GM18909 (cell line): Measurements from ENCODE around the gene GRAPL.
"Not testable (repeated sequence)": the region's sequence is repeated elsewhere in the genome, so short reads cannot be mapped to it uniquely, and the experiment has no call there.

Experiments
- ATAC-seq: cut with Tn5 transposase; IDR thresholded peaks from one replicate; pipeline ENCODE4 v1.9.1; 2021; ENCODE audit warnings: mild to moderate bottlenecking; ENCODE audit not compliant: unreplicated experiment, poor library complexity

GRAPL gene

DNA sequence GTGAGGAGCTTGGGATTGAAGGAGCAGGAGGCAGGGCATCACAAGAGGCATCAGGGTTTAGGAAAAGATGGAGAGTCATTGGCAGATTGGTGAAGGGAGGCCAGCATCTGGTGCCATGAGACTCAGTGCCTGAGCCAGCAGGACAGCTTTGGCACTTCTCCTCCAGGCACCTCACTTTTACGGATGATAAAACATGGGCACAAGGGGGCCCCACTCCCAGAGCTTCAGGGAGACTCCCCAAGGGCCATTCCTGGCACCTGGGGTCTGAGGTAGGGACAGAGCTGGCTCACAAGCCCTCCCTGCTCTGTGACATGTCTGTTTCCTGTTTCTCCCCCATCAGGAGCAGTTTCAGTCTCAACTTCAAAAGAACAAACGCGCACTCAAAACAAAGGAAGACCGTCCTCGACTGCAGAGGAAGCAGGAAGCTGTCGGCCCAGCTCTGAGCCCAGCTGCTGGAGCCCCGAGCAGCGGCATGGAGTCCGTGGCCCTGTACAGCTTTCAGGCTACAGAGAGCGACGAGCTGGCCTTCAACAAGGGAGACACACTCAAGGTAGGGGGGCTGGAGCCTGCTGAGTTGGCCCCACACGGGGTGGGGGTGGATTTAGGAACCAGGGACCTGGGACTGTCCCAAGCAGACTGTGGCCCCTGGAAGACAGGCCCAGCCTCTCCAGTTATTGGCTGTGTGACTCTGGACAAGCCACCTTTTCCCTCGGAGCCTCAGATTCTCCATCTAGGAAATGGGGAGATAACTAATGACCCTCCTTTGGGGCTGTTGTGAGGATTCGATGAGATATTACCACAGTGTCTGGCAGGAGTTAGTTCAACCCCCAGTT, at the start of gene GRAPL:
TSS of gene GRAPL (plus strand) at position 442 of the 833 bp plus-strand sequence. CDS start at position 473, 31 bp downstream.
- ATAC-seq = not testable (repeated sequence)

DNA sequence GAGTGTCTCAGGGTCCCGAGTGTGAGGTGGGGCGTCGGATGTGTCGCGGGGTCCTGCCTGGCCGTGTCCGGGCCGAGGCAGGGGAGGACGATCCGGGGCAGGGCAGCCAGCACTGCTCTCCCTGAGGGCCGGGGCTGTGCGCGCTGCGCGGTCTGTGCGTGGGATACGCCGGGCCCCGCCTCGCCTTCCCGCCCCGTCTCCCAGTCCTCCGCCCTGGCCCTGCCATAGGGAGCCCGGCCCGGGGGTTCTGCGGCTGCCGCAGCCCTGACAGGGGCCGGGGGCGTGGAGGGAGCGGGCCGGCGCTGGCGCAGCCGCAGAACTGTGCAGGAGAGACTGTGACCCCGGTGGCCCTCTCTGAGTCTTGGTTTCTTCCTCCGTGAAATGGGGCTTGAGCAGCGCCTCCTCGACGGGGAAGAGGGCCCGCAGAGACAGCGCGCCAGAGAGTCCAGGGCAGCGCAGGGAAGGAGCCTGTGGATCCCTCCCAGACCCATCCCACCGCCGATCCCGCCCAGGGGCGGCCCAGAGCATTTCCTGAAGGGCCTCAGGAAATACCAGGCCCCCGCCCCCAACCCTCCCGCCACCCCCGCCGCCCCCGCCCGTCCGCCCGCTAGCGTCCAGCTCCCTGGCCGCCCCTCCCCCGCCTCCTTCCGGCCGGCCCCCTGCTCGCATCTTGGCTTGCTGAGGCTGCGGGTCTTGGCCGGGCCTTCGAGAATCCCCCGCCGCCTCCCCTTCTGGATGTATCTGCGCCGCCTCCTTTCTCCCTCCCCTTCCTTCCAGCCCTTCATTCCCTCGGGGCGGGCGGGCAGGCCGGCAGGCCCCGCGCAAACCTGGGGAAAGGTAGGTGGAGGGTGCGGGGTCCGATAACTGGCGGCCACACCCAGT, 38.3 kb upstream of the GRAPL start:
- ATAC-seq = not testable (repeated sequence)

DNA sequence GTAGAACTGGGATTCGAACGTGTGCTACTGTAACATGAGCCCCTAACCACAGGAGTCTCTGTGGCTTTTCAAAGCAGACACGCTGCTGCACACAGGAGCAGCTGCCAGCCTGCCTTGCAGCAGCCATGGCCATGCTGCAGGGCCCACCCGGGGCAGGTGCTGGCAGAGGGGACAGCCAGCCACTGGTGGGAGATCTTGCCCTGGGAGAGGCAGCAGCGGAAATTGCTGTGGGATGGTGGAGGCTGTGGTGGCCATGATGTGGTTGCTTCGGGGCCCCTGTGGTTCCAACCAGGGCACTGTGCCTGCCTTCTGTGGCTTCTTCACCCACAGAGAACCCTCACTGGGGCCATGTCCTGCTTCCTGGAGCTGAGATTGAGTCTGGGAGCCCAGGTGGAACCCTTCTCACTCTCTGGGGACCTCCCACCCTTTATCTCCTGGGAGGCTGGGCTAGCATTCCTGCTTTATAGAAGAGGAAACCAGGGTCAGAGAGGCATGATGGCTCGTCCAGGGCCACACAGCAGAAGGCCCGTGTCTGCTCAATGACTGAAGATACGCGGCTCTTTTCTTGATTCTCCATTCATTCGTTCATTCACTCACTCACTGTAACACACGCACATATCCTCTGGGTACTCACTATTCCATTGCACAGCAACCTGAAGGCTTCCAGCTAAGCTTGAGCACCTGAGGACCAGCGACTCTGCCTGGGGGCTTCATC, 37.2 kb upstream of the GRAPL start:
- not testable (repeated sequence) for ATAC-seq

DNA sequence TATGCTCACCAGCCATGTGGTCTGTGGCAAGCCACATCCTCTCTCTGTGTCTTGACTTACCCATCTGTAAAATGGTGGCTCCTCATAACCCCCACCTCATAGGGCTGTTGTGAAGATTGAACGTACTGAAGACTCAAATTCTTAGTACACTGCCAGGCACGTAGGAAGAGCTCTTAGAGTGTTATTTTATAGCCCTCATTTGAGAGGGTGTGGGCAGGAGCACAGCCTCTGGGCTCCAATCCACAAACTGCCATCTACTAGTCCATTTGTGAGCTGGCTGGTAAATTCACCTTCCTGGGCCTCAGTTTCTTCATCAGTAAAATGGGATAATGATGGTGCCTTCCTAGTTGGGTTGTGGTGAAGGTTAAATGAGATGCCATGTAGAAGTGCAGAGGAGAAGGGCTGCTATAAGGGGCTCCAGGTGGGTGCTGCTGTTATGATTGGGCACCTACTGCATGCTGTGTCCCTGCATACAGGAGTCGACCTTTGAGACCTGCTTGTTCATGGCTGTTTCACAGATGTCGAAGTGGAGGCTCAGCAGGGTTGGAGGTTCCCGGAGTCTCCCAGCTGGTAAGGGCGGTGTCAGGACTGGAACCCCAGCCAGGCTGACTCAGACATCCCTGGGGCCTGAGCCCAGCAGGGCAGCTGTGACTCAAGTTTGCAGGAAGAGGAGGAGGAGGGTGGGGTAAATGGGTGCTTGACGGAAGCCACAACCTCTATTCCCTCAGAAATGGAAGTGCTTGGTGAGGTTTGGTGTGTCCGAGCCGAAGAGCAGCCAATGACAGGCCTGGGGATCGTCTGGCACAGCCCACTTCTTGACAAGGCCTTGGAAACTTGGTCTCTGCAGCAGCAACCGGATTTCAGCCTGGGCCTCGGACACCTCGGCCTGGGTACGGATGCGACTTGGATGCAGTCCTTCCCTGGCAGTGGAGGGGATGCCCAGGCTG, 34.4 kb upstream of the GRAPL start:
- ATAC-seq = not testable (repeated sequence)

DNA sequence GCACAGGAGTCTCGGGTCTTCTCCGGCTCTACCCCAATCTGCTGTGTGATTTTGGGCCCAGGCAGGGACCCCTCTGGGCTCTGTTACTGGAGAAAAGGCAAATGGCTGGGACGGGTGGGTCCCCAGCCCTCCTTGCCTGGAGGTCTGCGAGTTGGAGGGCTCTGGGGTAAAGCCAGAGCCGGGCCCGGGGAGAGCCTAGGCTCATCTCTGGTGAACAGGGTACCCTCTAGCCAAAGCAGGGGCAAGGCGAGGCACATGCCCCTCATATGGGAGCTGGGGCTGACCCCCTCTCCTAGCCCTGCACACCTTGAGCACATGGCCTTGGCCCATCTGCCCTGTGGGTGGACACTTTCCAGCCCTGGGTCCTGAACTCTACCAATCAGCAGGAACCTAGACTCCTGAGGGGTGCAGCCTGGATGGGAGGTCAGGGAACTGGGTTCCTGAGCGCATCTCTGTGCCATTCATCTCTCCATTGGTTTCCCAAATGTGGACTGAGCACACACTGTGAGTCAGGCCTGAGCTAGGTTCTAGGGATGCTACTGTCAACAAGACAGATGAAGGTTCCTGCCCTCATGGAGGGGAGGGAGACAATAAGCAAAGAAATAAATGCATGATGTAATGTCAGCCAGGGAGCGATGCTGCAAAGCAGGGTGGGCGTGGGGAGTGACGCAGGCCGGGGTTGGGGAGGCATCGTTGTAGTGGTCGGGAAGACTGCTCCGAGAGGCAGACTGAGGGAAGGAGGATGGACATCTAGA, 33.5 kb upstream of the GRAPL start:
- ATAC-seq = not testable (repeated sequence)

DNA sequence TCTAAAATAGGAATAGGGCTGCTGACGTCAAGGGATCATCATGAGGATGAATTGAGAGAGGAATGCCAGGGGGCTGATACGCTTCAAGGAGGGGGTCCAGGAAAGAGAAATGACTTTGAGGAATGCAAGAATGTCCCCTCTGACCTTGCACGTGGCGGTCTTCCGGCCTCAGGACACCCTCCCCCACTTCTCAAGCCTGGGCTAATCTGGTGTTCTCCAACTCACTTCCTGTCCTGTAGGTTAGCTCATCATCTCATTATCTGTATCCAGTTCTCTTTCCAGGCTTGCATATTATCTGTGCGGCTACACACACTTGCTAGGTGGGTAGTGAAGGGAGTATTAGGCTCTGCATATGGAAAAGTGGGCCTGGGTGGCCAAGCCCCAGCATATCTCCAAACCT, 18.9 kb upstream of the GRAPL start:
- ATAC-seq = not testable (repeated sequence)

DNA sequence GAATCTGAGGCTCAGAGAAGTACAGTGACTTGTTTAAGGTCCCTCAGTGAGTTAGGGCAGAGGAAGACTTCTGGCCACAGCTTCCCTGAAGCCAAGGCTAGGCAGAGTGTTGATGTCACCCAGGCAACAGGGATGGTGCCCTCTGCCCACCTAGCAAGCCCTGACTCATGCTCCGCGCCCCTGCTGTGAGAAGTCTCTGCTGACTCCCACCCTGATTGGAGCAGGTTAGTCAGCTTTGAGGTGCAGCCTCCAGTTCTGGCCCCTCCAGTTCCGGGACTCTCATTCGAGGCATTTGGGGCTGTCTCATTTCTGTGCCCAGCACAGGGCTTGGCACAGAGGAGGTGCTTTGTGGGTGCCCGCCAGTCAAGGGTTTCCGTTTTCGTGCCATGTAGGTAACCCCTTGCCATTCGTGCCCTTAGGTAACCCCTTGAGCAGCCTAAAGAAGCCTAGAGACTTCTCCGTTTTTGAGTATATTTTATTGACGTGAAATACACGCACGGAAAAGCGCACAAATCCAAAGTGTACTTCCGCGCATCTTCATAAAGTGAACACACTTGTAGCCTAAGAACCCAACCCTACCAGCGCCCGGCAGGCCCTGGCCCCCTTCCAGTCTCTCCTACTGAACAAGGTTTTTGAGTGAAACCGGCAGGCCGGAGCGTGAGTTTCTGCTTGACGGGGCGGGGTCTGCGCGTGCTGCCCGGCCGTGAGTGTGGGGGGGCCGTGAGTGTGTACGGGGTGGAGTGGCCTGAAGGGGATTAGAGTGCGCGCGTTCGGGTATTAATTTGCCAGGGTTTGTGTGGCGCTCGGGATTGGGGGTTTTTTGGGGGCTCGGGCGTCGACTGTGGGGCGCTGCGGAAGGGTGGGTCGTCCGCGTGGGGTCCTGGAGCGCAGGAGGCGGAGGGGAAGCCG, 16.9 kb upstream of the GRAPL start:
- peak; percentile 27 for ATAC-seq

DNA sequence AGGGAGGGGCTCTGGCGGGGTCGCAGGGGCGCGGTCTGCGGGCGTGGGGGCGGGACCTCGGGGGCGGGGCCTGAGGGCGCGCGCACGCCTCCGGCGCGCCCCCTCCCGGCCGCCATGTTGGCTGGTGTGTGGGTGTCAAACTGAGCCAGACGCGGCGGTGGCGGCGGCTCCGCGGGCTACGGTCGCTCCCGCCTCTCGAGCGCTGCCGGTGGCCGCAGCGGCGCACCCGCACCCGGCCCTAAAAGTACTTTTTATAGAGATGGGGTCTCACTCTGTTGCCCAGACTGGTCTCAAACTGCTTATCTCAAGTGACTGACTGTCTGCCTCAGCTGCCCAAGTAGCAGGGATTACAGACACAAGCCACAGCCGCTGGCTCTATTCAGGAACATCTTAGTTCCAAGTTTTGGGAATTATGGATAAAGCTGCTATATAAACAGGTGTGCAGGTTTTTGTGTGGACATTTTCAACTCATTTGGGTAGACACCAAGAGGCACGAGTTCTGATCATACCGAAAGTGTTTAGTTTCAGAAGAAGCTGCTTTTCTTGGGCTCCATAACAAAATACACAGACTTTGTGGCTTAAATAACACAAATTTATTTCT, 16.2 kb upstream of the GRAPL start:
- peak; percentile 76 for ATAC-seq

DNA sequence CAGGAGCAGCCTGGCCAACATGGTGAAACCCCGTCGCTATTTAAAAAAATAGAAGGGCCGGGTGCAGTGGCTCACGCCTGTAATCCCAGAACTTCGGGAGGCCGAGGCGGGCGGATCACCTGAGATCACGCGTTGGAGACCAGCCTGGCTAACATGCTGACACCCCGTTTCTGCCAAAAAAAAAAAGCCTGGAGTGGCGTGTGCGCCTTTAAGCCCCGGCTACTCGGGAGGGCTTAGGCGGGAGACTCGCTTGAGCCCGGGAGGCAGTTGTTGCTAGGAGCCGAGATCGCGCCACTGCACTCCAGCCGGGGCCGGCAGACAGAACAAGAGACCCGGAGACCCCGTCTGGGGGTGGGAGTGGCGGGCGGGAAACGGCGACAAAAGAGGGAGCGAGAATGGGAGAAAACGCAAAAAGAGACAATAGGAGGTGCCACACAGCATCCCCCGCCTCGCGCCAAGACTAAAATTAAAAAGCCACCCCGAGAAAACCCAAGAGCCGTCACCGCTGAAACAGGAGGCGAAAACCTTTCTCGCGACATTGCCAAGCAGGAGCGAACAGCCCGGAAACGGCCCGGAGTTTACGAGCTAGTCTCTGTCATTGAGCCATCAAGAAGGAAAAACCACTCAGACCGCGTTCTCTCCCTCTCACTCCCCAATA, 15.5 kb upstream of the GRAPL start:
- peak; percentile 37 for ATAC-seq

DNA sequence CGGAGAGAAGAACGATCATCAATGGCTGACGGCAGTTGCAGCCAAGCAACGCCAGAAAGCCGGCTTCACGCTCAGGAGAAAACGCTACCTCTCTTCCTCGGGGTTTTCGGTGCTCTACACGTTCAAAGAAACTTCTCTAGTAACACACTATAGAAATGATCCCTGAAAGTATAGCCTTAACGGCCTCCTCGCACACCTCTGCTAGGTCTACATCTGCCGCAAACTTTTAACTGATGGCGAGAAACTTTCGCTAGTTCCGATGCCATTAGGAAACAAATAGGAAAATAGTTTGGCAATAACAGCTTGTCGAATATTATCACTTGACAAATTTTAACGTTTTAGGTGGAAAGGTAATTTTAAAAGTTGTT, 14.9 kb upstream of the GRAPL start:
- not testable (repeated sequence) for ATAC-seq

DNA sequence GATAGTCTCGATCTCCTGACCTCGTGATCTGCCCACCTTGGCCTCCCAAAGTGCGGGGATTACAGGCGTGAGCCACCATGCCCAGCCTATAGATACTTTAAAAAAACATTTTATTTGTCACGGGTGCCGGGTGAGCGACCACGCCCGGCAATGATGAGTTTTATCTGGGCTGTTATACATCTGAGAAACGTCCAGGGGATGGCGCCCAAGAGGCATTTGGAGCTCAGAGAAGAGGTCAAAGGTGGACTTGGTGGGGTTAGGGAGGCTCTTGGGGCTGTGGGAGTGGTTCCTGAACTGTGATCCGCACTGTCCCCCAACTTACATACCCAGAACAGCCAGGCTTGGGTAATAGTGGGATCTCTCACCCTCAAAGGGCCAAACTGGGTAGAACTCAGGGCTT, 8.7 kb upstream of the GRAPL start:
- ATAC-seq = peak; percentile 50

DNA sequence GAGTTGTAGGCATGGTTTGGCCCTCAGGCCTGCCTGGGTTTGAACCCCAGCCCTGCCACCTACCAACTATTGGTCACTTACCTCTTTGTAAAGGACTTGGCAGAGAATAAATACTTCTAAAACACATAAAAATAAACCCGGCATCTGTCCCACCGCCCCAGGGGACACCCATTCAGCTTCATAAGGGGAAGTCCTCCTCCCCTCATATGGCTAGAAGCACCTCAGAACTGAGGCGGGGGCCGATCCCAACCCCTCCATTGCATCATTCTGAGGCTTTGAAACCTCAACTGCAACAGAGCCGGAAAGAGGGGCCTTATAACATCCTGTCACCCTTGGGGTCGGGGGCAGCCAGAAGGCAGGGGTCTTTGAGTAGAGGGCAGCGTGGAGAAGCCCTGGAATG, 2.1 kb upstream of the GRAPL start:
- not testable (repeated sequence) for ATAC-seq

DNA sequence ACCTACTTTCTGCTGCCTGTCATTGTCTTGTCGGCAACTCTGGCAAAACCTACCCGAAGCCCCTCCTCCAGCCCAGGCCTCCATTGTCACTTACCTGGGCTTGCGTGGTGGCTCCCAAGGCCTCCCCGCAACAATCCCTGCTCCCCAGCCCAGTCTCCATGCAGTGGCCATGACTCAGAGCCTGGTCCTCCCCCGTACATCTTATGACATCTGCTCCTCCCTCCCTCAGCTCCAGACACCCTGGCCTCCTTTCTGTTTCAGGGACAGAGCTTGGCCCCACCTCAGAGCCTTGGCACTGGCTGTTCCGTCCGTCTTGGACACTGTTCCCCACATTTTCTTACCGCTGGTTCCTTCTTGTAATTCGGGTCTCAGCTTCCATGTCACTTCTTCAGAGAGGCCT, 2.1 kb downstream of the GRAPL start:
- ATAC-seq = not testable (repeated sequence)

DNA sequence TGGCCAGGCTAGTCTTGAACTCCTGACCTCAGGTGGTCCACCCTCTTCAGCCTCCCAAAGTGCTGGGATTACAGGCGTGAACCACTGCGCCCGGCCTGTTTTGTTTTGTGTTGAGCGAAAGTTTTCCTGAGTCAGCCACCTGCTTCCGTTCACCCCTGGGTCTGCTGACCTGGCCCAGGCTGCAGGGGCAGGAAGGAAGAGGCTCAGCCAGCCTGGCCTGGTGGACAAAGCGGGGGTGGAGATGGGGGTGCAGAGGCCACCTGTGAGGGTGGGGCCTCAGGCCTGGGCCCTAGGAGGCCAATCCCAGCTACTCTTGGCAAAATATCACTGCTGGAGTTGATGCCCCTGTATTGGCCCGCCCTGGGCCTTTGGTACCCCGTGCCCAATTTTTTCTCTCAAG, 3.7 kb downstream of the GRAPL start:
- not testable (repeated sequence) for ATAC-seq

DNA sequence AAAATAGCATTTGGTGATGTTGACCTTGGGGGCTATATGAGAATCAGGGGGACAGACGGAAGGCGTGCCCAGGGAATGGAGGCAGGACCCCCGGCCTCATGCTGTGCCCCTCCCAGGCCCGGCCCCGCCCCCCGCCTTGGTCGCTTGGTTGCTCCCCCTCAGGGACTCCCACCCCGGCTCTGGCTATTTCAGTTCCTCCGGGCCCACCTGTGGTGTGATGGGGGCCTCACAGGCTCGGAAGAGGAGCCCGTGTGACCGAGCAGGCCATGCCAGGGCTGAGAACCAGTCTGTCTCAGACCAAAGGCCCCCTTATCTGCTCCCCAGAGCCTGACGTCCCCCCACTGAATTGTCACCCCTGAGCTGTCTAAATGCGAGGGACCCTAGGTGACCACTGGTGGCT, 4.4 kb downstream of the GRAPL start:
- ATAC-seq = not testable (repeated sequence)

DNA sequence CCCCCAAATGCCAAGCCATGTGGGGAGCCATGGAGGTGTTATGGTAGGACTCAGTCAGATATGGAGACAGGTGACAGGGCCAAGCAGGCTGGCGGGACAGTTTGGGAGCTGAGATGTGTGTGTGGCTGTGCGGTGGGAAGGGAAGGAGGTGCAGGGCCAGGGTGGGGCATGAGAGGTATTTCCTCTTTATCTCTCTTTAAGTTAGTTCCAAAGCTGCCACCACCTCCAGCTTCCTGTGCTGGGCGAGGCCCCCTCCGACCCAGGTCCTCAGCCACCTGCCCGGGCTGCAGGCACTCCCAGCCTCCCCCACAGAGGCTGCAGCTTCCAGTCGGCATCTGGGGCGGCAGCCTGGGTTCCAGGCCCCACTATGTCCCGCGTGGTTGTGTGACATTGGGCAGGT, 6.4 kb downstream of the GRAPL start:
- ATAC-seq = not testable (repeated sequence)

DNA sequence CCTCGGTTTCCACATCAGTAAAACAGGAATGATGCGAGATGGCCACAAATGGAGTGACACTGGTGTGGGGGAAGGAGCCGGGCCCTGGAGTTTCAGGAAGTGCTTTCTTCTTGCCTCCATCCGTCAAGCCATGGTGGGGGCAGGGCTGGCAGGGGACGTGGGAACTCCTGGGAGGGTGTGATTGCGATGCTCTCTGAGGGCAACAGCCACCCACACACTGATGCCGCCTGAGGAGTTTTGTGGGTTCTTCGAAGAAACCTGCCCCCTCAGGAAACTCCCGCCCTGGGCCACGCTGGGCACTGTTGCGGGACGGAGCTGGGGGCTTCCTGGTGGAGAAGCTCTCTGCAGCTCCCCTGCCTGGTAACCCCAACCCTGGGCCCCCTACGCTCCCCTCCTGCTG, 8.0 kb downstream of the GRAPL start:
- ATAC-seq = peak; percentile 33
